ENCODE measurements around the gene ACACA. TPM values are rescaled to one million over a fixed set of nuclear protein-coding genes. Genes with fewer than 3 reads are reported as not detected.

The ACACA gene
- total RNA-seq, 1 experiment from 2014 or later: 33.0 TPM

- Histone ChIP-seq H3K9me2 (replicated peaks; ENCODE audit: low read length) (no peaks in the 10 kb centered on the region), H3K9ac (ENCODE audit: low read length) (no peak overlapping the region), H3K27me3 (ENCODE audit: low read length) (no peaks in the 10 kb centered on the region), H3F3A (ENCODE audit: low read length, unreplicated experiment) (no peaks in the 10 kb centered on the region), H3K4me3 (ENCODE audit: low read length) (no peak overlapping the region), H3K27ac (ENCODE audit: low read length) (no peak overlapping the region), H3K4me2 (ENCODE audit: low read length) (no peak overlapping the region), H3K9me3 (ENCODE audit: low read length) (no peaks in the 10 kb centered on the region), H3K4me1 (ENCODE audit: insufficient read depth, low read length) (no peaks in the 10 kb centered on the region), H4K20me1 (ENCODE audit: low read length) (no peaks in the 10 kb centered on the region), H3K79me2 (ENCODE audit: low read length) (no peaks in the 10 kb centered on the region), H3K36me3 (ENCODE audit: low read depth, low read length) (no peaks in the 10 kb centered on the region), H2AFZ (ENCODE audit: low read length) (no peak overlapping the region)
- no TSS peak for BruUV-seq (replicated peaks)
- DNase-seq: peak; percentile 43
- ChIA-PET CTCF (no interaction called here), POLR2A (ENCODE audit: unreplicated experiment) (no interaction called here)
- no peak for TF ChIP-seq CTCF (conservative IDR thresholded peaks at IDR 0.05; ENCODE audit: low read depth, low read length)
- no peak for TF ChIP-seq EZH2 (IDR thresholded peaks at IDR 0.05; ENCODE audit: low read length, unreplicated experiment)
- TF ChIP-seq EZH2phosphoT487 (IDR thresholded peaks at IDR 0.05; ENCODE audit: borderline replicate concordance, low read length): no peak
- no peak for ATAC-seq
- intact Hi-C loops (cut with micrococcal nuclease): no loop called here
Observed at GRCh38 chr17:37160944-37161343, 245.7 kb downstream of the ACACA start.

- Histone ChIP-seq H3K9me2 (replicated peaks; ENCODE audit: low read length) (no peaks in the 10 kb centered on the region), H3K4me2 (ENCODE audit: low read length) (no peak overlapping the region), H3K27me3 (ENCODE audit: low read length) (no peaks in the 10 kb centered on the region), H3K79me2 (ENCODE audit: low read length) (no peaks in the 10 kb centered on the region), H3K4me1 (ENCODE audit: insufficient read depth, low read length) (no peaks in the 10 kb centered on the region), H2AFZ (ENCODE audit: low read length) (no peak overlapping the region), H3K27ac (ENCODE audit: low read length) (no peak overlapping the region), H3K4me3 (ENCODE audit: low read length) (no peak overlapping the region), H3K9ac (ENCODE audit: low read length) (no peak overlapping the region), H3F3A (ENCODE audit: low read length, unreplicated experiment) (no peaks in the 10 kb centered on the region), H3K36me3 (ENCODE audit: low read depth, low read length) (no peaks in the 10 kb centered on the region), H3K9me3 (ENCODE audit: low read length) (no peaks in the 10 kb centered on the region), H4K20me1 (ENCODE audit: low read length) (no peaks in the 10 kb centered on the region)
- no peak for ATAC-seq
- ChIA-PET CTCF (no interaction called here), POLR2A (ENCODE audit: unreplicated experiment) (no interaction called here)
- TF ChIP-seq EZH2 (IDR thresholded peaks at IDR 0.05; ENCODE audit: low read length, unreplicated experiment) (no peak), CTCF (conservative IDR thresholded peaks at IDR 0.05; ENCODE audit: low read depth, low read length) (no peak), EZH2phosphoT487 (IDR thresholded peaks at IDR 0.05; ENCODE audit: borderline replicate concordance, low read length) (no peak)
- intact Hi-C loops (cut with micrococcal nuclease): no loop called here
- no TSS peak for BruUV-seq (replicated peaks)
- DNase-seq: no peak
Observed at GRCh38 chr17:37158290-37158689, 248.3 kb downstream of the ACACA start.

- H3K27ac ChIP-seq (ENCODE audit: low read length): peak overlapping the region; percentile 47; the same call in 1 of the 2 replicates
- ATAC-seq: no peak
Observed at GRCh38 chr17:37148156-37148555, 258.5 kb downstream of the ACACA start.

More at GRCh38 chr17:37148156-37148555, 258.5 kb downstream of the ACACA start:
- no peaks in the 10 kb centered on the region for H3K9me2 ChIP-seq (replicated peaks; ENCODE audit: low read length)
- H3K4me3 ChIP-seq (ENCODE audit: low read length): no peak overlapping the region
- no peaks in the 10 kb centered on the region for H3K9me3 ChIP-seq (ENCODE audit: low read length)
- ChIA-PET POLR2A (ENCODE audit: unreplicated experiment) (no interaction called here), CTCF (no interaction called here)
- H3K36me3 ChIP-seq (ENCODE audit: low read depth, low read length): no peaks in the 10 kb centered on the region
- H3K79me2 ChIP-seq (ENCODE audit: low read length): no peaks in the 10 kb centered on the region
- H3K4me1 ChIP-seq (ENCODE audit: insufficient read depth, low read length): peaks cover 18% of the 10 kb centered on the region
- H4K20me1 ChIP-seq (ENCODE audit: low read length): no peaks in the 10 kb centered on the region
- H2AFZ ChIP-seq (ENCODE audit: low read length): no peak overlapping the region
- TF ChIP-seq EZH2 (IDR thresholded peaks at IDR 0.05; ENCODE audit: low read length, unreplicated experiment): no peak
- no peak for TF ChIP-seq CTCF (conservative IDR thresholded peaks at IDR 0.05; ENCODE audit: low read depth, low read length)
- no peak for TF ChIP-seq EZH2phosphoT487 (IDR thresholded peaks at IDR 0.05; ENCODE audit: borderline replicate concordance, low read length)
- H3F3A ChIP-seq (ENCODE audit: low read length, unreplicated experiment): no peaks in the 10 kb centered on the region
- no peaks in the 10 kb centered on the region for H3K27me3 ChIP-seq (ENCODE audit: low read length)
- DNase-seq: no peak
- intact Hi-C loops (cut with micrococcal nuclease): loop anchor here (5.0 kb wide), 1 partner anchor 44 kb away; no protein-coding TSS in a partner anchor
- no peak overlapping the region for H3K9ac ChIP-seq (ENCODE audit: low read length)
- BruUV-seq (replicated peaks): no TSS peak
- H3K4me2 ChIP-seq (ENCODE audit: low read length): no peak overlapping the region
